Activated naive CD4-positive, alpha-beta T cell (primary cell): ENCODE measurements around the gene SGCG.
"Not testable (repeated sequence)": the region's sequence is repeated elsewhere in the genome, so short reads cannot be mapped to it uniquely, and the experiment has no call there.

Source experiments
- DNase-seq, 4 experiments: peaks; one replicate each; lab custom pipeline; 2025; lab: John Stamatoyannopoulos, UW

Gene SGCG

GRCh38 chr13:23180711-23181110 lies at the start of gene SGCG:
Gene SGCG, plus strand, starts transcription at chr13:23180979. Its CDS starts 22,716 bp downstream, at chr13:23203695.
- DNase-seq: no peak

GRCh38 chr13:23134542-23134941 lies 46.2 kb upstream of the SGCG start:
- DNase-seq: no peak

GRCh38 chr13:23140492-23140891 lies 40.3 kb upstream of the SGCG start:
- no peak for DNase-seq

- DNase-seq: no peak
Measured at GRCh38 chr13:23141964-23142363, 38.8 kb upstream of the SGCG start.

GRCh38 chr13:23142607-23143006 lies 38.2 kb upstream of the SGCG start:
- DNase-seq: not testable (repeated sequence)

GRCh38 chr13:23144431-23144830 lies 36.3 kb upstream of the SGCG start:
- DNase-seq: no peak

- no peak for DNase-seq
Measured at GRCh38 chr13:23146006-23146405, 34.8 kb upstream of the SGCG start.

GRCh38 chr13:23146811-23147625 lies 33.8 kb upstream of the SGCG start:
- no peak for DNase-seq

- no peak for DNase-seq
Measured at GRCh38 chr13:23147827-23148226, 33.0 kb upstream of the SGCG start.

GRCh38 chr13:23157781-23158180 lies 23.0 kb upstream of the SGCG start:
- DNase-seq: no peak

- DNase-seq: no peak
Measured at GRCh38 chr13:23159205-23159759, 21.5 kb upstream of the SGCG start.

GRCh38 chr13:23159760-23160637 lies 20.8 kb upstream of the SGCG start:
- DNase-seq: no peak

- DNase-seq: no peak
Measured at GRCh38 chr13:23160638-23161480, 19.9 kb upstream of the SGCG start.

GRCh38 chr13:23161481-23161825 lies 19.3 kb upstream of the SGCG start:
- DNase-seq: no peak

GRCh38 chr13:23175920-23176319 lies 4.9 kb upstream of the SGCG start:
- DNase-seq: no peak

- DNase-seq: no peak
Measured at GRCh38 chr13:23182142-23182541, 1.4 kb downstream of the SGCG start.

GRCh38 chr13:23183292-23183691 lies 2.5 kb downstream of the SGCG start:
- DNase-seq: no peak

GRCh38 chr13:23185542-23185941 lies 4.8 kb downstream of the SGCG start:
- no peak for DNase-seq

GRCh38 chr13:23201870-23202269 lies 21.1 kb downstream of the SGCG start:
- DNase-seq: no peak

GRCh38 chr13:23202383-23202782 lies 21.6 kb downstream of the SGCG start:
- no peak for DNase-seq

GRCh38 chr13:23203516-23203915 lies 22.7 kb downstream of the SGCG start:
- DNase-seq: no peak

- DNase-seq: no peak
Measured at GRCh38 chr13:23205807-23206206, 25.0 kb downstream of the SGCG start.
